Liver (tissue), 9 donors: ENCODE data around the gene ZNF653. TPM values are rescaled to one million over a fixed set of nuclear protein-coding genes. Genes with fewer than 3 reads are reported as not detected.

Source experiments
- DNase-seq: peaks from one replicate; pipeline ENCODE4 v3.0.0-alpha.2; 2017; ENCODE audit warnings: low spot score
- H3K27ac ChIP-seq, 2 donors: one replicate each; pipeline ENCODE4 v1.7.0; 2013; ENCODE audit warnings: inconsistent platforms in 2 of 2, low read length in 2 of 2, control low read depth in 1 of 2, low read depth in 1 of 2, mild to moderate bottlenecking in 1 of 2
- H3K27me3 ChIP-seq, 4 donors: one replicate each; pipeline versions ENCODE4 v1.6.1 to v1.7.0; 2013; ENCODE audit warnings: low read length in 3 of 4, inconsistent platforms in 1 of 4, mild to moderate bottlenecking in 1 of 4, moderate library complexity in 1 of 4; ENCODE audit not compliant: control insufficient read depth in 4 of 4, insufficient read depth in 4 of 4
- H3K36me3 ChIP-seq, 4 donors: one replicate each; pipeline versions ENCODE4 v1.6.1 to v1.7.0; 2013; ENCODE audit warnings: low read length in 3 of 4, mild to moderate bottlenecking in 3 of 4, low read depth in 1 of 4, moderate library complexity in 1 of 4; ENCODE audit not compliant: control insufficient read depth in 4 of 4, insufficient read depth in 3 of 4
- H3K4me1 ChIP-seq, 4 donors: one replicate each; pipeline versions ENCODE4 v1.6.1 to v1.7.0; 2013; ENCODE audit warnings: low read length in 3 of 4, mild to moderate bottlenecking in 3 of 4, moderate library complexity in 1 of 4; ENCODE audit not compliant: control insufficient read depth in 4 of 4, insufficient read depth in 4 of 4
- H3K4me3 ChIP-seq, 3 donors: one replicate each; pipeline versions ENCODE4 v1.6.1 to v1.7.0; 2013; ENCODE audit warnings: low read length in 3 of 3, control low read depth in 1 of 3, low read depth in 1 of 3, mild to moderate bottlenecking in 1 of 3
- H3K9ac ChIP-seq, 2 donors: one replicate each; pipeline ENCODE4 v1.7.0; 2013; ENCODE audit warnings: low read length in 2 of 2, mild to moderate bottlenecking in 2 of 2, moderate library complexity in 2 of 2, control low read depth in 1 of 2, low read depth in 1 of 2
- H3K9me3 ChIP-seq, 4 donors: one replicate each; pipeline versions ENCODE4 v1.6.1 to v1.7.0; 2013; ENCODE audit warnings: low read length in 3 of 4; ENCODE audit not compliant: control insufficient read depth in 4 of 4
- EGR1 ChIP-seq, 2 donors: IDR thresholded peaks; 2 replicates each; pipeline ENCODE4 v1.6.1; 2016 to 2018; ENCODE audit warnings: antibody characterized with exemption in 2 of 2, low read depth in 2 of 2
- FOXA1 ChIP-seq: IDR thresholded peaks from 2 replicates; pipeline ENCODE4 v1.6.1; 2016; ENCODE audit warnings: antibody characterized with exemption
- FOXA2 ChIP-seq: IDR thresholded peaks from 2 replicates; pipeline ENCODE4 v1.6.1; 2016; ENCODE audit warnings: antibody characterized with exemption
- GABPA ChIP-seq, 2 donors: IDR thresholded peaks in 1 of 2; conservative IDR thresholded peaks in 1 of 2; 2 replicates each; pipeline ENCODE4 v1.6.1; 2016; ENCODE audit warnings: antibody characterized with exemption in 2 of 2, mild to moderate bottlenecking in 1 of 2, moderate library complexity in 1 of 2
- HNF4A ChIP-seq, 2 donors: conservative IDR thresholded peaks; 2 replicates each; pipeline ENCODE4 v1.6.1; 2016; ENCODE audit warnings: antibody characterized with exemption in 2 of 2, mild to moderate bottlenecking in 2 of 2
- JUND ChIP-seq, 2 donors: IDR thresholded peaks; 2 replicates each; pipeline ENCODE4 v1.6.1; 2016; ENCODE audit warnings: antibody characterized with exemption in 2 of 2
- NR2F2 ChIP-seq: IDR thresholded peaks from 2 replicates; pipeline ENCODE4 v1.6.1; 2016; ENCODE audit warnings: antibody characterized with exemption
- RAD21 ChIP-seq, 2 donors: IDR thresholded peaks; 2 replicates each; pipeline ENCODE4 v1.6.1; 2016; ENCODE audit warnings: antibody characterized with exemption in 2 of 2, mild to moderate bottlenecking in 2 of 2
- RXRA ChIP-seq, 2 donors: IDR thresholded peaks; 2 replicates each; pipeline ENCODE4 v1.6.1; 2017 to 2018; ENCODE audit warnings: antibody characterized with exemption in 2 of 2, mild to moderate bottlenecking in 1 of 2
- SP1 ChIP-seq: IDR thresholded peaks from 2 replicates; pipeline ENCODE4 v1.6.1; 2018; ENCODE audit warnings: antibody characterized with exemption, mild to moderate bottlenecking
- TAF1 ChIP-seq: conservative IDR thresholded peaks from 2 replicates; pipeline ENCODE4 v1.6.1; 2016; ENCODE audit warnings: antibody characterized with exemption, mild to moderate bottlenecking
- YY1 ChIP-seq: IDR thresholded peaks from 2 replicates; pipeline ENCODE4 v1.6.1; 2016; ENCODE audit warnings: antibody characterized with exemption, mild to moderate bottlenecking
- WGBS: extraction: QIAGEN DNeasy Blood & Tissue Kit; methylation state at CpG from one replicate; pipeline ENCODE4 v1.1.7; 2013; 5-methylcytosine and 5-hydroxymethylcytosine counted together
- polyA plus RNA-seq, 2 donors: library from polyadenylated mRNA; stranded (reverse) in 1 of 2; unstranded in 1 of 2; fragments of 200-250 nt in 1 of 2; fragments of >200 nt in 1 of 2; fragmentation: Nextera tagmentation in 1 of 2; extraction: Ambion mirVana in 1 of 2; gene quantifications; one replicate each; pipeline versions ENCODE4 v1.2.1 to v1.2.3, GENCODE V29; 2013 to 2015
- total RNA-seq, 2 donors: library from RNA; depleted of rRNA; stranded (reverse); fragments of >200 nt; gene quantifications; one replicate each; pipeline ENCODE4 v1.2.3, GENCODE V29; 2014
- TF ChIP-seq, protein P1 (sequence below): IDR thresholded peaks from 2 replicates; pipeline ENCODE4 v1.6.1; 2016; ENCODE audit warnings: antibody characterized with exemption
- TF ChIP-seq, protein P2 (sequence below): IDR thresholded peaks from 2 replicates; pipeline ENCODE4 v1.6.1; 2016; ENCODE audit warnings: antibody characterized with exemption
- TF ChIP-seq, protein P3 (sequence below): IDR thresholded peaks from 2 replicates; pipeline ENCODE4 v1.6.1; 2016; ENCODE audit warnings: antibody characterized with exemption, mild to moderate bottlenecking
- TF ChIP-seq, protein P4 (sequence below): fragments of 150-350 bp; IDR thresholded peaks from 2 replicates; pipeline ENCODE4 v1.5.1; 2017; ENCODE audit warnings: improper control_type of control experiment, low read depth, low read length; ENCODE audit not compliant: missing input control
- donor health status: healthy.
- donor health status: healthy.
- donor health status: healthy.
- donor health status: healthy.
- donor health status: healthy.

ZNF653 gene
- total and polyA plus RNA-seq, 4 donors: 1.3 to 4.6 (median 3.1) TPM

DNA sequence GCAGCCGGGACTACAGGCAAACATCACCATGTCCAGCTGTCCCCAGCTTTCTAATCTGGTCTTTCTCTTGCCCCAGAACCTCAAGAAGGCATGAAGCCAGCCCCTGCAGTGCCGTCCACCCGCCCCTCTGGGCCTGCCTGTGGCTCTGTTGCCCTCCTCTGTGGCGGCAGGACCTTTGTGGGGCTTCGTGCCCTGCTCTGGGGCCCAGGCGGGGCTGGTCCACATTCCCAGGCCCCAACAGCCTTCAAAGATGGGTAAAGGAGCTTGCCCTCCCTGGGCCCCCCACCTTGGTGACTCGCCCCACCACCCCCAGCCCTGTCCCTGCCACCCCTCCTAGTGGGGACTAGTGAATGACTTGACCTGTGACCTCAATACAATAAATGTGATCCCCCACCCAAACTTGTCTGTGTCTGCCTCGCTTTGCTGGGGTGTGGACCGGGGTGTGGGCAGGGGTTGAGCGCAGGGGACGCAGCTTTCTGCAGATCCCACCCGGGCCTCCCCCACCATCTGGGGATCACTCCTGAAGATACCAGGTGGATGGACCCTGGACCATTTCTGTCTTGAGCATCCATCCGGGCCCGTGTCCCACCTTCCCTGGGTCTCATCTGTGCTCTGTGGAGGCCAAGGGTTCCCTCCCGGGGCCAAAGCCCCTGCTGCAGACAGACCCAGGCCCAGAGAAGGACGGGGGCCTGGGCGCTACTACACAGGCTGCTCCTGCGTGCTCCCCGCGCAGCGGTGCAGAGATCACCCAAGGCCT, 54.9 kb downstream of the ZNF653 start (continued):
- TF ChIP-seq, protein P1, sequence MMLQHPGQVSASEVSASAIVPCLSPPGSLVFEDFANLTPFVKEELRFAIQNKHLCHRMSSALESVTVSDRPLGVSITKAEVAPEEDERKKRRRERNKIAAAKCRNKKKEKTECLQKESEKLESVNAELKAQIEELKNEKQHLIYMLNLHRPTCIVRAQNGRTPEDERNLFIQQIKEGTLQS: no peak
- TF ChIP-seq GABPA (IDR thresholded peaks at IDR 0.05 in 1 of 2, conservative IDR thresholded peaks at IDR 0.05 in 1 of 2) (no peak), FOXA2 (no peak), TAF1 (no peak)

DNA sequence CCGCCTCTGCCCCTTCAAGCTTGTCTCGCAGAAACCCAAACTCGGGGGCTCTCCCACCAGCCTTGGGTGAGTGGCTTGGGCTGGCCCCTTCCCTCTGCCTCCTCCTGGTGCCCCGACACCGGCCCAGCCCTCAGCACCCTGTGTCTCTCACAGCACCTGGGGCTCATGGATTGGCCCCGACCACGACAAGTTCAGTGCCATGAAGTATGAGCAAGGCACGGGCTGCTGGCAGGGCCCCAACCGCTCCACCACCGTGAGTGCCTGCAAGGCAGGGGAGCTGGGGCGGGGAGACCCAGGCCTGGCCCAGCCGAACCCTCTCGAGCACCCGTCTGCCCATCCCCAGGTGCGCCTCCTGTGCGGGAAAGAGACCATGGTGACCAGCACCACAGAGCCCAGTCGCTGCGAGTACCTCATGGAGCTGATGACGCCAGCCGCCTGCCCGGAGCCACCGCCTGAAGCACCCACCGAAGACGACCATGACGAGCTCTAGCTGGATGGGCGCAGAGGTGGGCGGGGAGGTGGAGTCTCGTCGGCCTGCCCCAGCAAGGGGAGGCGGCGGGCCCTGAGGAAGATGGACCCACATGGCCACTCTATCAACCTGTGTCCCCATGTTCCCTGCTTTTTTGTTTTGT, 56.6 kb downstream of the ZNF653 start:
- Histone ChIP-seq H3K9ac (no peak overlapping the region), H3K36me3 (peaks cover 11 to 44% (median 24%) of the 10 kb centered on the region in 4 donors), H3K9me3 (no peaks in the 10 kb centered on the region), H3K27ac (no peak overlapping the region), H3K27me3 (no peaks in the 10 kb centered on the region), H3K4me3 (no peak overlapping the region), H3K4me1 (no peaks in the 10 kb centered on the region)
- no peak for DNase-seq
- 96% methylated on average over 31 of the region's 31 CpGs for WGBS
- TF ChIP-seq TAF1 (no peak), HNF4A (conservative IDR thresholded peaks at IDR 0.05) (no peak), EGR1 (IDR thresholded peaks at IDR 0.05; ENCODE audit: low read depth in 2 of 2) (no peak), RAD21 (IDR thresholded peaks at IDR 0.05) (no peak), FOXA1 (no peak), NR2F2 (no peak), SP1 (no peak)
- TF ChIP-seq, protein P2, sequence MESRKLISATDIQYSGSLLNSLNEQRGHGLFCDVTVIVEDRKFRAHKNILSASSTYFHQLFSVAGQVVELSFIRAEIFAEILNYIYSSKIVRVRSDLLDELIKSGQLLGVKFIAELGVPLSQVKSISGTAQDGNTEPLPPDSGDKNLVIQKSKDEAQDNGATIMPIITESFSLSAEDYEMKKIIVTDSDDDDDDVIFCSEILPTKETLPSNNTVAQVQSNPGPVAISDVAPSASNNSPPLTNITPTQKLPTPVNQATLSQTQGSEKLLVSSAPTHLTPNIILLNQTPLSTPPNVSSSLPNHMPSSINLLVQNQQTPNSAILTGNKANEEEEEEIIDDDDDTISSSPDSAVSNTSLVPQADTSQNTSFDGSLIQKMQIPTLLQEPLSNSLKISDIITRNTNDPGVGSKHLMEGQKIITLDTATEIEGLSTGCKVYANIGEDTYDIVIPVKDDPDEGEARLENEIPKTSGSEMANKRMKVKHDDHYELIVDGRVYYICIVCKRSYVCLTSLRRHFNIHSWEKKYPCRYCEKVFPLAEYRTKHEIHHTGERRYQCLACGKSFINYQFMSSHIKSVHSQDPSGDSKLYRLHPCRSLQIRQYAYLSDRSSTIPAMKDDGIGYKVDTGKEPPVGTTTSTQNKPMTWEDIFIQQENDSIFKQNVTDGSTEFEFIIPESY: no peak
- TF ChIP-seq, protein P3, sequence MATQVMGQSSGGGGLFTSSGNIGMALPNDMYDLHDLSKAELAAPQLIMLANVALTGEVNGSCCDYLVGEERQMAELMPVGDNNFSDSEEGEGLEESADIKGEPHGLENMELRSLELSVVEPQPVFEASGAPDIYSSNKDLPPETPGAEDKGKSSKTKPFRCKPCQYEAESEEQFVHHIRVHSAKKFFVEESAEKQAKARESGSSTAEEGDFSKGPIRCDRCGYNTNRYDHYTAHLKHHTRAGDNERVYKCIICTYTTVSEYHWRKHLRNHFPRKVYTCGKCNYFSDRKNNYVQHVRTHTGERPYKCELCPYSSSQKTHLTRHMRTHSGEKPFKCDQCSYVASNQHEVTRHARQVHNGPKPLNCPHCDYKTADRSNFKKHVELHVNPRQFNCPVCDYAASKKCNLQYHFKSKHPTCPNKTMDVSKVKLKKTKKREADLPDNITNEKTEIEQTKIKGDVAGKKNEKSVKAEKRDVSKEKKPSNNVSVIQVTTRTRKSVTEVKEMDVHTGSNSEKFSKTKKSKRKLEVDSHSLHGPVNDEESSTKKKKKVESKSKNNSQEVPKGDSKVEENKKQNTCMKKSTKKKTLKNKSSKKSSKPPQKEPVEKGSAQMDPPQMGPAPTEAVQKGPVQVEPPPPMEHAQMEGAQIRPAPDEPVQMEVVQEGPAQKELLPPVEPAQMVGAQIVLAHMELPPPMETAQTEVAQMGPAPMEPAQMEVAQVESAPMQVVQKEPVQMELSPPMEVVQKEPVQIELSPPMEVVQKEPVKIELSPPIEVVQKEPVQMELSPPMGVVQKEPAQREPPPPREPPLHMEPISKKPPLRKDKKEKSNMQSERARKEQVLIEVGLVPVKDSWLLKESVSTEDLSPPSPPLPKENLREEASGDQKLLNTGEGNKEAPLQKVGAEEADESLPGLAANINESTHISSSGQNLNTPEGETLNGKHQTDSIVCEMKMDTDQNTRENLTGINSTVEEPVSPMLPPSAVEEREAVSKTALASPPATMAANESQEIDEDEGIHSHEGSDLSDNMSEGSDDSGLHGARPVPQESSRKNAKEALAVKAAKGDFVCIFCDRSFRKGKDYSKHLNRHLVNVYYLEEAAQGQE: no peak

DNA sequence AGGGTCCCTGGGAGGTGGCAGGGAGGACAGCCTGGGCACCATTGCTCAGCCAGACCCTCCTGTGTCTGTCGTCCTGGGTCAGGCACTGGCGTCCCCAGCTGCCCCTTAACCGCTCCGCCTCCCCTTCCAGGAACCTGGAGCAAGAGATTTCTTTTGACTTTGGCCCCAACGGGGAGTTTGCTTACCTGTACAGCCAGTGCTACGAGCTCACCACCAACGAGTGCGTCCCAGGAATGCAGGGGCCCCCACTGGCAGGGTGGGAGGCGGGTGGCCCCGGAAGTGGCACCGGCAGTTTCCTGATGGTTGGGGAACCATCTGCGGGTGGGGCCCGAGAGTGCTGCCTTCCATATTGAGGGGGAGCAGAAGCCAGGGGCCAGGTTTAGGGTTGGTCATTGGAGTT, 57.2 kb downstream of the ZNF653 start:
- H3K4me1 ChIP-seq: no peaks in the 10 kb centered on the region
- H3K36me3 ChIP-seq: peaks cover 11 to 45% (median 26%) of the 10 kb centered on the region in 4 donors
- no peak overlapping the region for H3K4me3 ChIP-seq
- DNase-seq: no peak
- H3K27me3 ChIP-seq: no peaks in the 10 kb centered on the region
- H3K27ac ChIP-seq: no peak overlapping the region
- H3K9me3 ChIP-seq: no peaks in the 10 kb centered on the region
- H3K9ac ChIP-seq: no peak overlapping the region
- WGBS: 87% methylated on average over 13 of the region's 13 CpGs
- no peak for TF ChIP-seq NR2F2
- no peak for TF ChIP-seq YY1
- no peak for TF ChIP-seq EGR1 (IDR thresholded peaks at IDR 0.05; ENCODE audit: low read depth in 2 of 2)
- TF ChIP-seq JUND (IDR thresholded peaks at IDR 0.05): no peak
- no peak for TF ChIP-seq SP1
- TF ChIP-seq, protein P1: no peak
- TF ChIP-seq FOXA2: no peak
- TF ChIP-seq HNF4A (conservative IDR thresholded peaks at IDR 0.05): no peak
- no peak for TF ChIP-seq TAF1
- TF ChIP-seq, protein P3: no peak
- no peak for TF ChIP-seq RXRA (IDR thresholded peaks at IDR 0.05)
- TF ChIP-seq, protein P4, sequence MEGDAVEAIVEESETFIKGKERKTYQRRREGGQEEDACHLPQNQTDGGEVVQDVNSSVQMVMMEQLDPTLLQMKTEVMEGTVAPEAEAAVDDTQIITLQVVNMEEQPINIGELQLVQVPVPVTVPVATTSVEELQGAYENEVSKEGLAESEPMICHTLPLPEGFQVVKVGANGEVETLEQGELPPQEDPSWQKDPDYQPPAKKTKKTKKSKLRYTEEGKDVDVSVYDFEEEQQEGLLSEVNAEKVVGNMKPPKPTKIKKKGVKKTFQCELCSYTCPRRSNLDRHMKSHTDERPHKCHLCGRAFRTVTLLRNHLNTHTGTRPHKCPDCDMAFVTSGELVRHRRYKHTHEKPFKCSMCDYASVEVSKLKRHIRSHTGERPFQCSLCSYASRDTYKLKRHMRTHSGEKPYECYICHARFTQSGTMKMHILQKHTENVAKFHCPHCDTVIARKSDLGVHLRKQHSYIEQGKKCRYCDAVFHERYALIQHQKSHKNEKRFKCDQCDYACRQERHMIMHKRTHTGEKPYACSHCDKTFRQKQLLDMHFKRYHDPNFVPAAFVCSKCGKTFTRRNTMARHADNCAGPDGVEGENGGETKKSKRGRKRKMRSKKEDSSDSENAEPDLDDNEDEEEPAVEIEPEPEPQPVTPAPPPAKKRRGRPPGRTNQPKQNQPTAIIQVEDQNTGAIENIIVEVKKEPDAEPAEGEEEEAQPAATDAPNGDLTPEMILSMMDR: no peak
- no peak for TF ChIP-seq RAD21 (IDR thresholded peaks at IDR 0.05)
